Effector memory CD8-positive, alpha-beta T cell (primary cell): Measurements from ENCODE around the gene DNAAF8.

ENCODE experiments used
- ATAC-seq: fragments of 150-1000 bp; cut with Tn5 transposase; replicated peaks from 2 replicates; pipeline ENCODE4 v1.10.0; 2021; ENCODE audit warnings: mild to moderate bottlenecking, moderate library complexity
- DNase-seq, 3 experiments: peaks; one replicate each; pipeline ENCODE4 v3.0.0; 2021
- H3K27ac Mint-ChIP-seq, 2 donors: one replicate each; pipeline ENCODE4 v1.8.0; 2022; ENCODE audit warnings: mild to moderate bottlenecking in 2 of 2, mixed read lengths in 2 of 2, moderate library complexity in 2 of 2
- H3K27me3 Mint-ChIP-seq, 2 donors: one replicate each; pipeline ENCODE4 v1.8.0; 2022; ENCODE audit warnings: mixed read lengths in 2 of 2
- H3K36me3 Mint-ChIP-seq: one replicate; pipeline ENCODE4 v1.8.0; 2022; ENCODE audit warnings: mild to moderate bottlenecking, moderate library complexity, mixed read lengths; ENCODE audit not compliant: insufficient read depth
- H3K4me1 Mint-ChIP-seq, 2 donors: one replicate each; pipeline ENCODE4 v1.8.0; 2022; ENCODE audit warnings: low read depth in 2 of 2, mixed read lengths in 2 of 2
- H3K4me3 Mint-ChIP-seq, 2 donors: one replicate each; pipeline ENCODE4 v1.8.0; 2022; ENCODE audit warnings: mild to moderate bottlenecking in 2 of 2, mixed read lengths in 2 of 2, moderate library complexity in 2 of 2
- H3K9me3 Mint-ChIP-seq, 2 donors: one replicate each; pipeline ENCODE4 v1.8.0; 2022; ENCODE audit warnings: mixed read lengths in 2 of 2

The DNAAF8 gene

GRCh38 chr16:4699046-4699556 is 35.2 kb upstream of the DNAAF8 start:
- ATAC-seq (no peak), DNase-seq (no peak)
- Mint-ChIP-seq H3K4me3 (no peak overlapping the region), H3K27ac (peak overlapping the region in 1 of 2 donors; percentile 51), H3K36me3 (peaks cover 56% of the 10 kb centered on the region), H3K27me3 (no peaks in the 10 kb centered on the region), H3K9me3 (no peaks in the 10 kb centered on the region), H3K4me1 (peaks cover 7 to 8% of the 10 kb centered on the region in 2 donors)

- no peak for DNase-seq
- ATAC-seq, result peak; percentile 73
- no peak overlapping the region for H3K4me3 Mint-ChIP-seq
- H3K9me3 Mint-ChIP-seq, result no peaks in the 10 kb centered on the region
- peaks cover 2% of the 10 kb centered on the region in 2 donors for H3K4me1 Mint-ChIP-seq
- H3K36me3 Mint-ChIP-seq, result peaks cover 55% of the 10 kb centered on the region
- no peak overlapping the region for H3K27ac Mint-ChIP-seq
- no peaks in the 10 kb centered on the region for H3K27me3 Mint-ChIP-seq
Measured at GRCh38 chr16:4700380-4700996, 33.8 kb upstream of the DNAAF8 start.

GRCh38 chr16:4700997-4701743 is 33.2 kb upstream of the DNAAF8 start:
- no peaks in the 10 kb centered on the region for H3K9me3 Mint-ChIP-seq
- H3K27ac Mint-ChIP-seq, result no peak overlapping the region
- no peak for ATAC-seq
- H3K4me3 Mint-ChIP-seq, result no peak overlapping the region
- no peaks in the 10 kb centered on the region for H3K4me1 Mint-ChIP-seq
- no peak for DNase-seq
- H3K27me3 Mint-ChIP-seq, result no peaks in the 10 kb centered on the region
- H3K36me3 Mint-ChIP-seq, result peaks cover 58% of the 10 kb centered on the region

- no peaks in the 10 kb centered on the region for H3K27me3 Mint-ChIP-seq
- no peaks in the 10 kb centered on the region for H3K9me3 Mint-ChIP-seq
- no peak overlapping the region for H3K4me3 Mint-ChIP-seq
- H3K27ac Mint-ChIP-seq, result peak overlapping the region in 1 of 2 donors; percentile 59
- no peaks in the 10 kb centered on the region for H3K4me1 Mint-ChIP-seq
- no peak for ATAC-seq
- H3K36me3 Mint-ChIP-seq, result peaks cover 55% of the 10 kb centered on the region
- DNase-seq, result no peak
Measured at GRCh38 chr16:4701791-4702465, 32.4 kb upstream of the DNAAF8 start.

- ATAC-seq, result no peak
- H3K9me3 Mint-ChIP-seq, result no peaks in the 10 kb centered on the region
- no peak for DNase-seq
- H3K4me3 Mint-ChIP-seq, result no peak overlapping the region
- H3K27me3 Mint-ChIP-seq, result no peaks in the 10 kb centered on the region
- H3K27ac Mint-ChIP-seq, result peak overlapping the region in 1 of 2 donors; percentile 59
- H3K36me3 Mint-ChIP-seq, result peaks cover 55% of the 10 kb centered on the region
- H3K4me1 Mint-ChIP-seq, result no peaks in the 10 kb centered on the region
Measured at GRCh38 chr16:4702466-4702808, 31.9 kb upstream of the DNAAF8 start.

- Mint-ChIP-seq H3K9me3 (no peaks in the 10 kb centered on the region), H3K4me1 (no peaks in the 10 kb centered on the region), H3K4me3 (no peak overlapping the region), H3K36me3 (peaks cover 51% of the 10 kb centered on the region), H3K27me3 (no peaks in the 10 kb centered on the region), H3K27ac (no peak overlapping the region)
- ATAC-seq (no peak), DNase-seq (no peak)
Measured at GRCh38 chr16:4703906-4704305, 30.4 kb upstream of the DNAAF8 start.

GRCh38 chr16:4704491-4704890 is 29.8 kb upstream of the DNAAF8 start:
- no peaks in the 10 kb centered on the region for H3K9me3 Mint-ChIP-seq
- no peaks in the 10 kb centered on the region for H3K4me1 Mint-ChIP-seq
- no peaks in the 10 kb centered on the region for H3K27me3 Mint-ChIP-seq
- no peak overlapping the region for H3K4me3 Mint-ChIP-seq
- H3K27ac Mint-ChIP-seq, result no peak overlapping the region
- DNase-seq (no peak), ATAC-seq (no peak)
- peaks cover 50% of the 10 kb centered on the region for H3K36me3 Mint-ChIP-seq

- Mint-ChIP-seq H3K27ac (no peak overlapping the region), H3K36me3 (peaks cover 52% of the 10 kb centered on the region), H3K9me3 (no peaks in the 10 kb centered on the region), H3K4me3 (no peak overlapping the region), H3K4me1 (no peaks in the 10 kb centered on the region), H3K27me3 (no peaks in the 10 kb centered on the region)
- DNase-seq, result no peak
- no peak for ATAC-seq
Measured at GRCh38 chr16:4704913-4705312, 29.4 kb upstream of the DNAAF8 start.

- Mint-ChIP-seq H3K36me3 (peaks cover 63% of the 10 kb centered on the region), H3K4me3 (no peak overlapping the region), H3K27ac (no peak overlapping the region), H3K9me3 (no peaks in the 10 kb centered on the region), H3K4me1 (no peaks in the 10 kb centered on the region), H3K27me3 (no peaks in the 10 kb centered on the region)
- ATAC-seq, result no peak
- no peak for DNase-seq
Measured at GRCh38 chr16:4706871-4707270, 27.5 kb upstream of the DNAAF8 start.

GRCh38 chr16:4709481-4709880 is 24.9 kb upstream of the DNAAF8 start:
- Mint-ChIP-seq H3K4me1 (peaks cover 0 to 2% of the 10 kb centered on the region in 2 donors), H3K4me3 (no peak overlapping the region), H3K36me3 (peaks cover 67% of the 10 kb centered on the region), H3K27ac (no peak overlapping the region), H3K27me3 (no peaks in the 10 kb centered on the region), H3K9me3 (no peaks in the 10 kb centered on the region)
- DNase-seq (no peak), ATAC-seq (no peak)

GRCh38 chr16:4713663-4714501 is 20.5 kb upstream of the DNAAF8 start:
- peak overlapping the region in 1 of 2 donors; percentile 51 for H3K27ac Mint-ChIP-seq
- H3K36me3 Mint-ChIP-seq, result peaks cover 60% of the 10 kb centered on the region
- no peaks in the 10 kb centered on the region for H3K9me3 Mint-ChIP-seq
- H3K4me3 Mint-ChIP-seq, result no peak overlapping the region
- no peaks in the 10 kb centered on the region for H3K27me3 Mint-ChIP-seq
- no peak for ATAC-seq
- no peak for DNase-seq
- peaks cover 0 to 2% of the 10 kb centered on the region in 2 donors for H3K4me1 Mint-ChIP-seq

GRCh38 chr16:4714996-4715395 is 19.3 kb upstream of the DNAAF8 start:
- Mint-ChIP-seq H3K27ac (peak overlapping the region in 1 of 2 donors; percentile 13), H3K4me3 (no peak overlapping the region), H3K9me3 (no peaks in the 10 kb centered on the region), H3K27me3 (no peaks in the 10 kb centered on the region), H3K36me3 (peaks cover 51% of the 10 kb centered on the region), H3K4me1 (peaks cover 0 to 2% of the 10 kb centered on the region in 2 donors)
- DNase-seq (no peak), ATAC-seq (no peak)

GRCh38 chr16:4718466-4718865 is 15.9 kb upstream of the DNAAF8 start:
- Mint-ChIP-seq H3K27me3 (no peaks in the 10 kb centered on the region), H3K9me3 (no peaks in the 10 kb centered on the region), H3K4me1 (peaks cover 0 to 2% of the 10 kb centered on the region in 2 donors), H3K4me3 (no peak overlapping the region), H3K36me3 (peaks cover 37% of the 10 kb centered on the region), H3K27ac (no peak overlapping the region)
- ATAC-seq, result no peak
- no peak for DNase-seq
